Fibroblast of mammary gland (primary cell): Measurements from ENCODE around the gene DHRSX.
"Not testable (repeated sequence)": the region's sequence is repeated elsewhere in the genome, so short reads cannot be mapped to it uniquely, and the experiment has no call there.

Experiments used
- DNase-seq: peaks from one replicate; pipeline ENCODE4 v3.0.0-alpha.2; 2010; ENCODE audit warnings: low read depth
- H3K4me3 ChIP-seq: 2 replicates; pipeline ENCODE4 v1.5.1; 2011; ENCODE audit warnings: low read depth, mild to moderate bottlenecking, low read length, moderate library complexity; ENCODE audit not compliant: control insufficient read depth
- TF ChIP-seq, protein P1 (sequence below): conservative IDR thresholded peaks from 2 replicates; pipeline ENCODE4 v1.5.1; 2011; ENCODE audit warnings: low read depth, low read length, inconsistent platforms; ENCODE audit not compliant: control insufficient read depth, insufficient read depth

Gene DHRSX

DNA sequence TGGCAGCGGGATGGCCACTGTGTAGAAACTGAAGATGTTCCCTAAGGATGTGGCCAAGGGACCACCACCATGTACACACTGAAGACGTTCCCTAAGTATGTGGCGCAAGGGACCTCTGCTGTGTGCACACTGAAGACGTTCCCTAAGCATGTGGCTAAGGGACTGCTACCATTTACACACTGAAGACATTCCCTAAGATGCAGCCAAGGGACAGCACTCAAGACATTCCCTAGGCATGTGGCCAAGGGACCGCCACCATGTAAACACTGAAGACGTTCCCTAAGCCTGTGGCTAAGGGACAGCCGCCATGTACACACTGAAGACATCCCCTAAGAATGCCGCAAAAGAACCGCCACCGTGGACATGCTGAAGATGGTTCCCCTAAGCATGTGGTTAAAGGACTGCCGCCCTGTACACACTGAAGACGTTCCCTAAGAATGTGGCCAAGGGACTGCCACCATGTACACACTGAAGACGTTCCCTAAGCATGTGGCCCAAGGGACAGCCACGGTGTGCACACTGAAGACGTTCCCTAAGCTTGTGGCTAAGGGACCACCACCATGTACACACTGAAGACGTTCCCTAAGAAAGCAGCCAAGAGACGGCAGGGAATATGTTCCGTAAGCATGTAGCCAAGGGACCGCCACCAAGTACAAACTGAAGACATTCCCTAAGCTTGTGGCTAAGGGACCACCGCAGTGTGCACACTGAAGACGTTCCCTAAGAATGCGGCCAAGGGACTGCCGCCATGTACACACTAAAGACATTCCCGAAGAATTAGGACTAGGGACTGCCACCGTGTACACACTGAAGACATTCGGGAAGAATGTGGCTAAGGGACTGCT lies 43.3 kb downstream of the DHRSX start:
- H3K4me3 ChIP-seq: no peak overlapping the region
- no peak for DNase-seq
- TF ChIP-seq, protein P1, sequence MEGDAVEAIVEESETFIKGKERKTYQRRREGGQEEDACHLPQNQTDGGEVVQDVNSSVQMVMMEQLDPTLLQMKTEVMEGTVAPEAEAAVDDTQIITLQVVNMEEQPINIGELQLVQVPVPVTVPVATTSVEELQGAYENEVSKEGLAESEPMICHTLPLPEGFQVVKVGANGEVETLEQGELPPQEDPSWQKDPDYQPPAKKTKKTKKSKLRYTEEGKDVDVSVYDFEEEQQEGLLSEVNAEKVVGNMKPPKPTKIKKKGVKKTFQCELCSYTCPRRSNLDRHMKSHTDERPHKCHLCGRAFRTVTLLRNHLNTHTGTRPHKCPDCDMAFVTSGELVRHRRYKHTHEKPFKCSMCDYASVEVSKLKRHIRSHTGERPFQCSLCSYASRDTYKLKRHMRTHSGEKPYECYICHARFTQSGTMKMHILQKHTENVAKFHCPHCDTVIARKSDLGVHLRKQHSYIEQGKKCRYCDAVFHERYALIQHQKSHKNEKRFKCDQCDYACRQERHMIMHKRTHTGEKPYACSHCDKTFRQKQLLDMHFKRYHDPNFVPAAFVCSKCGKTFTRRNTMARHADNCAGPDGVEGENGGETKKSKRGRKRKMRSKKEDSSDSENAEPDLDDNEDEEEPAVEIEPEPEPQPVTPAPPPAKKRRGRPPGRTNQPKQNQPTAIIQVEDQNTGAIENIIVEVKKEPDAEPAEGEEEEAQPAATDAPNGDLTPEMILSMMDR: no peak

DNA sequence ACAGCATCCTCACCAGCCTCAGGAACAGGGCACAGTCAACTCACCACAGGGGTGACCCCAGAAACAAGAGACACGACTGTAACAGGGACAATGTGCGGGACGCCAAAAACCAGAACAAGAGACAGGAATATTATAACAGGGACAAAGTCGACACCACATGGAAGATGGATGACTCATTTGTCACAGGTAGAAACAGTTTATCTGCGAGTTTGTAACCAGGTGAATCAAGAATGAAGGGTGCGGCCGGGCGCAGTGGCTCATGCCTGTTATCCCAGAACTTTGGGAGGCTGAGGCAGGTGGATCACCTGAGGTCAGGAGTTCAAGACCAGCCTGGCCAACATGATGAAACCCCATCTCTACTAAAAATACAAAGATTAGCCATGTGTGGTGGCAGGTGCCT lies 44.7 kb downstream of the DHRSX start:
- H3K4me3 ChIP-seq, DNase-seq: not testable (repeated sequence)

DNA sequence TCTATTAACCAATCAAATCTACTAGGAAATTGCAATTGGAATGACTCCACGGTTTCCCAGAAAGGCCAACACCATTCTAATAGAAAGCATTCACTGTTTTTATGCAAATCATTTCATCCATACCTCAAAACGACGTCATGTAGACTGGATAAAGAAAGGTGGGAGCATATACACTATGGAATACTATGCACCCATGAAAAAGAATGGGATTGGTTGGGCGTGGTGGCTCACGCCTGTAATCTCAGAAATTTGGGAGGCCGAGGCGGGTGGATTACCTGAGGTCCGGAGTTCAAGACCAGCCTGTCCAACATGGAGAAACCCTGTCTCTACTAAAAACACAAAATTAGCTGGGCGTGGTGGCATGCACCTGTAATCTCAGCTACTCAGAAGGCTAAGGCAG lies 46.2 kb downstream of the DHRSX start:
- DNase-seq, H3K4me3 ChIP-seq: not testable (repeated sequence)

DNA sequence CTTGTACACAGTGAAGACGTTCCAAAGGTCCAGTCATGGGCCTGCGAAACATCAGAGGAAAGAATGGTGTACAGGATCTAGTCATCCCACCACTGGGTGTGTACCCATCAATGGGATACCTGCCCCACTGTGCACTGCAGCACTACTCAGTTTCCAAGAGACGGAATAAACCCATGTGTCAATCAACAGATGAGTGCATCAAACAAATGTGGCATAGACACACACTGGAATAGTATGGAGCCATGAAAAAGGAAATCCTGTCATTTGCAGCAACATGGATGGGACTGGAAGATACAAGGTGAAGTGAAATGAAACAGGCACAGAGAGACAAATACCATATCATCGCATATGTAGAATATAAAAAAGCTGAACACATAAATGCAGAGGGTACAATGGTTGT lies 48.0 kb downstream of the DHRSX start:
- TF ChIP-seq, protein P1: no peak
- H3K4me3 ChIP-seq: no peak overlapping the region
- DNase-seq: no peak

DNA sequence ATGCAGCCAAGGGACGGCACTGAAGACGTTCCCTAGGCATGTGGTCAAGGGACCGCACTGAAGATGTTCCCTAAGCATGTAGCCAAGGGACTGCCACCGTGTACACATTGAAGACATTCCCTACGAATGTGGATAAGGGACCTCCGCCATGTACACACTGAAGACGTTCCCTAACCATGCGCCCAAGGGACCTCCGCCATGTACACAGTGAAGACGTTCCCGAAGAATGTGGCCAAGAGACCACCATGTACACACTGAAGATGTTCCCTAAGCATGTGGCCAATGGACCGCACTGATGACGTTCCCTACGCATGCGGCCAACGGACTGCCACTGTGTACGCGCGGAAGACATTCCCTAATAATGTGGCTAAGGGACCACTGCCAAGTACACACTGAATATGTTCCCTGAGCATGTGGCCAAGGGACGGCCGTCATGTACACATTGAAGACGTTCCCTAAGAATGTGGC lies 48.4 kb downstream of the DHRSX start:
- TF ChIP-seq, protein P1: no peak

DNA sequence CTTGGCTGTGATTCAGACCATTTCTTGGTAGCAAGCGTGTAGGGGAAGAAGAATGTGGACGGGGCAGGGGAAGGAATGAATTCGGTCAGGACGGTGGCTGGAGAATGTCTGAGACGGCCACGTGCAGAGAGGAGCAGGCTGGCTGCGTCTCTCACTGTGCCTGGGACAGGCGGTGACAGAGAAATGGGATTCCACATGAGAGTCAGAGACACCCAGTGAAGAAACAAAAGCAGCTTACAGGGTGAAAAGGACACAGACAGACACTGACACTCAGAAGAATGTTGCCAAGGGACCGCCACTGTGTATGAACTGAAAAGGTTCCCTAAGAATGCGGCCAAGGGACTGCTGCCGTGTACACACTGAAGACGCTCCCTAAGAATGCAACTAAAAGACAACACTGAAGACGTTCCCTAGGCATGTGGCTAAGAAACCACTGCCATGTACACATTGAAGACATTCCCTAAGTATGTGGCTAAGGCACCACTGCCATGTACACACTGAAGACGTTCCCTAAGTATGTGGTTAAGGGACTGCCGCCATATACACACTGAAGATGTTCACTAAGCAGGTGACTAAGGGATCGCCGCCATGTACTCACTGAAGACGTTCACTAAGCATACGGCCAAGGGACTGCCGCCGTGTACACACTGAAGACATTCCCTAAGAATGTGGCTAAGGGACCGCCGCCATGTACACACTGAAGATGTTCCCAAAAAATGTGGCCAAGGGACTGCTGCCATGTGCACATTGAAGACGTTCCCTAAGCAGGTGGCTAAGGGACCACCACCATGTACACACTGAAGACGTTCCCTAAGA lies 49.1 kb downstream of the DHRSX start:
- DNase-seq: peak; percentile 19
- H3K4me3 ChIP-seq: no peak overlapping the region
- TF ChIP-seq, protein P1: no peak

More for the DNA sequence above, 48.4 kb downstream of the DHRSX start:
- H3K4me3 ChIP-seq: no peak overlapping the region
- no peak for DNase-seq

DNA sequence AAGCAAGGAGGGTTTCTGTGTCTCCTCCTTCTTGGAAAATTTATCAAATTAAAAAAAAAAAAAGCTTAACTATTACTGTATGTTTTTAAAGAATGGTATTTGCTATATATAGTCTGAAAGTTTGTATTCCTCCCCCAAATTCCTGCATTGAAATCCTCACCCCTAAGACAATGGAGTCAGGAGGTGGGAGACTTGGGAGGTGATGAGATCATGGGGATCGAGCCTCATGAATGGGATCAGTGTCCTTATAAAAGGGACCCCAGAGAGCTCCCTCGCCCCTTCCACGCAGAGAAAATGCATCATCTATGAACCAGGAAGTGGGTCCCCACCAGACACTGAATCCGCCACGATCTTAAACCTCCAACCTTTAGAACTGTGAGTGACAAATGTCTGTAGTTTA lies 50.1 kb downstream of the DHRSX start:
- TF ChIP-seq, protein P1: no peak
- no peak for DNase-seq

More for the DNA sequence above, 50.1 kb downstream of the DHRSX start:
- no peak overlapping the region for H3K4me3 ChIP-seq
